CD4-positive, alpha-beta T cell (primary cell): ENCODE measurements around the gene ABCA13. TPM values are rescaled to one million over a fixed set of nuclear protein-coding genes. Genes with fewer than 3 reads are reported as not detected.

Experiments
- ATAC-seq: fragments of 200-7000 bp; cut with Tn5 transposase; one replicate; pipeline ENCODE4 v1.10.0; 2022; ENCODE audit warnings: mild to moderate bottlenecking; ENCODE audit not compliant: poor library complexity
- CTCF ChIA-PET: fragments of 350-600 bp; sonication (Branson Sonifier 250); formaldehyde crosslinking; loops from one replicate; lab custom pipeline; 2021; ENCODE audit warnings: antibody characterized with exemption, inconsistent platforms; lab: Charles Lee
- POLR2A ChIA-PET: fragments of 350-600 bp; sonication (Branson Sonifier 250); formaldehyde crosslinking; loops from one replicate; lab custom pipeline; 2021; ENCODE audit warnings: antibody characterized with exemption, inconsistent platforms; lab: Charles Lee
- DNase-seq, 14 experiments: peaks; one replicate each; pipeline ENCODE4 v3.0.0-alpha.2; 2013 to 2020; ENCODE audit warnings: mixed read lengths in 2 of 14
- H3K27ac ChIP-seq, 2 donors: one replicate each; pipeline versions ENCODE4 v1.5.1 to v1.7.0; 2013; ENCODE audit warnings: low read length in 2 of 2, low read depth in 1 of 2, mild to moderate bottlenecking in 1 of 2
- H3K27me3 ChIP-seq, 2 experiments: 1 replicate in 1 of 2; 2 replicates in 1 of 2; pipeline versions ENCODE4 v1.6.1 to v1.7.0; 2013; ENCODE audit warnings: low read length in 2 of 2, control low read depth in 1 of 2, mild to moderate bottlenecking in 1 of 2, moderate library complexity in 1 of 2; ENCODE audit not compliant: insufficient read depth in 2 of 2, control insufficient read depth in 1 of 2
- H3K36me3 ChIP-seq: one replicate; pipeline ENCODE4 v1.6.1; 2013; ENCODE audit warnings: low read length, control low read depth; ENCODE audit not compliant: insufficient read depth
- H3K4me1 ChIP-seq: one replicate; pipeline ENCODE4 v1.6.1; 2013; ENCODE audit warnings: low read length, control low read depth; ENCODE audit not compliant: insufficient read depth
- H3K4me3 ChIP-seq: one replicate; pipeline ENCODE4 v1.5.1; 2013; ENCODE audit warnings: mild to moderate bottlenecking, low read length, moderate library complexity
- H3K9me3 ChIP-seq, 2 experiments: 1 replicate in 1 of 2; 2 replicates in 1 of 2; pipeline versions ENCODE4 v1.6.1 to v1.7.0; 2013; ENCODE audit warnings: low read length in 2 of 2, mild to moderate bottlenecking in 2 of 2, control low read depth in 1 of 2, moderate library complexity in 1 of 2; ENCODE audit not compliant: control insufficient read depth in 1 of 2, insufficient read depth in 1 of 2
- H3K27ac Mint-ChIP-seq: one replicate; pipeline ENCODE4 v1.8.0; 2020; ENCODE audit warnings: mixed read lengths
- H3K27me3 Mint-ChIP-seq: one replicate; pipeline ENCODE4 v1.8.0; 2021; ENCODE audit warnings: mixed read lengths
- H3K36me3 Mint-ChIP-seq: one replicate; pipeline ENCODE4 v1.8.0; 2021; ENCODE audit warnings: low read depth, mixed read lengths
- H3K4me1 Mint-ChIP-seq: one replicate; pipeline ENCODE4 v1.8.0; 2021; ENCODE audit warnings: low read depth, mixed read lengths
- H3K4me3 Mint-ChIP-seq: one replicate; pipeline ENCODE4 v1.8.0; 2020; ENCODE audit warnings: mild to moderate bottlenecking, mixed read lengths
- H3K9me3 Mint-ChIP-seq: one replicate; pipeline ENCODE4 v1.8.0; 2020; ENCODE audit warnings: mixed read lengths
- CTCF ChIP-seq: fragments of 200-600 bp; IDR thresholded peaks from one replicate; pipeline ENCODE4 v1.8.0; 2022; ENCODE audit warnings: antibody characterized with exemption, mild to moderate bottlenecking
- intact Hi-C, 2 experiments: fragments of 100-400 bp; cut with DNase I in 1 of 2; cut with micrococcal nuclease in 1 of 2; formaldehyde crosslinking; loops; one replicate each; pipeline versions ENCODE4 v1.15.1 to v1.9.0; 2023 to 2025; cut with DNase I, micrococcal nuclease
- total RNA-seq, 174 experiments: library from RNA in 2 of 174; stranded (reverse) in 2 of 174; gene quantifications; one replicate each; pipeline ENCODE4 v1.2.3 and lab custom pipeline; 2021 to 2026

Gene ABCA13
- total RNA-seq, 2 experiments from 2014 or later = not detected

GRCh38 chr7:48245751-48246472 is 74.7 kb downstream of the ABCA13 start:
- H3K9me3 ChIP-seq = no peaks in the 10 kb centered on the region
- H3K36me3 Mint-ChIP-seq = no peaks in the 10 kb centered on the region
- H3K9me3 Mint-ChIP-seq = no peaks in the 10 kb centered on the region
- no peaks in the 10 kb centered on the region for H3K4me1 ChIP-seq
- ChIA-PET CTCF (no interaction called here), POLR2A (no interaction called here)
- no peak overlapping the region for H3K4me3 ChIP-seq
- TF ChIP-seq CTCF = no peak
- no peak overlapping the region for H3K27ac Mint-ChIP-seq
- no peak overlapping the region for H3K4me3 Mint-ChIP-seq
- no peaks in the 10 kb centered on the region for H3K36me3 ChIP-seq
- H3K27me3 ChIP-seq = no peaks in the 10 kb centered on the region
- intact Hi-C loops = no loop called here
- no peak for ATAC-seq
- H3K4me1 Mint-ChIP-seq = no peaks in the 10 kb centered on the region
- peaks cover 21% of the 10 kb centered on the region for H3K27me3 Mint-ChIP-seq
- H3K27ac ChIP-seq = no peak overlapping the region
- DNase-seq = peak in 1 of 14 experiments; percentile 1

GRCh38 chr7:48249166-48249565 is 77.9 kb downstream of the ABCA13 start:
- Mint-ChIP-seq H3K4me1 (peaks cover 5% of the 10 kb centered on the region), H3K36me3 (no peaks in the 10 kb centered on the region), H3K27ac (no peak overlapping the region), H3K9me3 (no peaks in the 10 kb centered on the region), H3K4me3 (no peak overlapping the region), H3K27me3 (no peaks in the 10 kb centered on the region)
- DNase-seq (no peak), ATAC-seq (no peak)
- H3K4me1 ChIP-seq = no peaks in the 10 kb centered on the region
- ChIA-PET CTCF (no interaction called here), POLR2A (no interaction called here)
- no peak for TF ChIP-seq CTCF
- H3K27ac ChIP-seq = no peak overlapping the region
- H3K27me3 ChIP-seq = no peaks in the 10 kb centered on the region
- H3K36me3 ChIP-seq = no peaks in the 10 kb centered on the region
- intact Hi-C loops = no loop called here
- no peak overlapping the region for H3K4me3 ChIP-seq
- H3K9me3 ChIP-seq = no peaks in the 10 kb centered on the region

- Mint-ChIP-seq H3K27me3 (no peaks in the 10 kb centered on the region), H3K4me3 (no peak overlapping the region)
- intact Hi-C loops = no loop called here
Observed at GRCh38 chr7:48250441-48250951, 79.2 kb downstream of the ABCA13 start.

More at GRCh38 chr7:48250441-48250951, 79.2 kb downstream of the ABCA13 start:
- no peak for TF ChIP-seq CTCF
- CTCF ChIA-PET = no interaction called here
- Histone ChIP-seq H3K9me3 (no peaks in the 10 kb centered on the region), H3K4me1 (no peaks in the 10 kb centered on the region), H3K27ac (no peak overlapping the region), H3K4me3 (no peak overlapping the region), H3K27me3 (no peaks in the 10 kb centered on the region), H3K36me3 (no peaks in the 10 kb centered on the region)
- ATAC-seq (no peak), DNase-seq (no peak)
- Mint-ChIP-seq H3K27ac (no peak overlapping the region), H3K4me1 (peaks cover 5% of the 10 kb centered on the region), H3K9me3 (no peaks in the 10 kb centered on the region), H3K36me3 (no peaks in the 10 kb centered on the region)
- POLR2A ChIA-PET = no interaction called here
